HG02763 (cell line): Measurements from ENCODE around the gene SH2D3A.
A peak's percentile ranks its signal among the peaks of the same experiment; 100 is the strongest.
"Not testable (repeated sequence)": the region's sequence is repeated elsewhere in the genome, so short reads cannot be mapped to it uniquely, and the experiment has no call there.

ENCODE experiments used
- ATAC-seq: cut with Tn5 transposase; IDR thresholded peaks from one replicate; pipeline ENCODE4 v1.9.1; 2021; ENCODE audit warnings: mild to moderate bottlenecking, moderate library complexity; ENCODE audit not compliant: unreplicated experiment

SH2D3A gene

DNA sequence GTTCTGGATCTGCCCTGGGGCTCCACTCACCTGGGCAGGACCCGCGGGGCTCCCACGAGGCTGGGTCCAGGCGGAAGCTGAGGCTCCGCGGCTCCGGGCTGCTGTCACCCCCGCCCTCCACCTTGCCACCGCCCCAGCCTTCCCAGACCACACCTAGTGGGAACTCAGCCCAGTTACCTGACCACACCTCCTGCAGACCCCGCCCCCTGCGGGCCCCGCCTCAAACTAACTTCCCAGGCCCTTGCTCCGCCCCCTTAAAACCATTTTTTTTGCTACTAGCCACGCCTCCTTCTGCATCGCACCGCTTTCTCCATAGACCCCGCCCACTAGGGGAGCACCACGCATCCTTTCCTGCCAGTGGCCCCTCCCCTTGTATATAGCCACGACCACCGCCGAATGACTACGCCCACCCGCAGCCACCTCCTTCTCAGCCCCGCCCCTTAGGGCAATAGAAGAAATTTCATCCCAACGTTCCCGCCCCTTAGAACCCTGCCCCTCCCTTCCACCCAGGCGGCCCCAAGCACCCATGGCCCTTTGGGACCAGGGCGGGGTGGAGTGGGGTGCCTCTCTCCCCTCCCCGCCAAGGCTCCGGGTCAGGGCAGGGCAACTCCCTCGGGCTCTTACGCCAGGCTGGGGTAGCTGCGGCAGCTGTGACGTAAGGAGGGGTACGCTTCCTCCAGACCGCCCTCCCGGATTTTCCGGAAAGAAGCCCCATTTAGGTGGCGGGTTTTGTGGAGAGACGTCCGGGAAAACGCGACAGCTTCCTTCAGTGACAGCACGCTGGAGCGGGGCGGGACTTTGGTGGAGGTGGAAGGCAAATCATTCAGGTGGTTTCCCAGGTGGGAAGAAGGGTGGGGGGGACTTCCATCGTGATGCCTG lies at the start of gene SH2D3A:
SH2D3A (minus strand) TSS at position 79 of the 879 bp plus-strand sequence. CDS start 3,687 bp downstream, outside the sequence.
- peak; percentile 72 for ATAC-seq

DNA sequence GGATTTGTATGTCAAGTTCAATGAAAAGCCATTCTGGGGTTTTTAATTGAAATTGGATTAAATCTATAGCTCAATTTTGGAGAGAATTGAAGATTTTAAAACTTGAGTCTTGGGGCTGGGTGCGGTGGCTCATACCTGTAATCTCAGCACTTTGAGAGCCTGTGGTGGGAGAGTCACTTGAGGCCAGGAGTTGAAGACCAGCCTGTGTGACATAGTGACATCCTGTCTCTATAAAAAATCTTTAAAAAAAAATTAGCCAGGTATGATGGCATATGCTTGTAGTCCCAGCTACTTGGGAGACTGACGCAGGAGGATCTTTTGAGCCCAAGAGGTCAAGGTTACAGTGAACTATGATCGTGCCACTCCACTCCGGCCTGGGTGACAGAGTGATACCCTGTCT lies 46.4 kb upstream of the SH2D3A start:
- no peak for ATAC-seq

DNA sequence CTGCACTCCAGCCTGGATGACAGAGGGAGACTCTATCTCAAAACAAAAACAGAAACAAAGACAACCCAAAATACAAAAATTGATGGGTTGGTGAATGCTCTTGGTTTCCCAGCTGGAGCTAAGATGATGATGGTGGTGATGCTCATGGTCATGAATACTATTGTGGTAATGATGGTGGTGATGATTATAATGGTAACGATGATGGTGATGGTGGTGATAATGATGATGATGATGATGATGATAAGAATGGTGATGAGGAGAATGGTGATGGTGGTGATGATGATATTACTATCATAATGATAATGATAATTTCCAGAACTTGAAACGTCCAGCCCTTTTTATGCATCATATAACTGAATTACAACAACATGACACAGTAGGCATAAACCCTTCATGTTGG lies 45.4 kb upstream of the SH2D3A start:
- no peak for ATAC-seq

DNA sequence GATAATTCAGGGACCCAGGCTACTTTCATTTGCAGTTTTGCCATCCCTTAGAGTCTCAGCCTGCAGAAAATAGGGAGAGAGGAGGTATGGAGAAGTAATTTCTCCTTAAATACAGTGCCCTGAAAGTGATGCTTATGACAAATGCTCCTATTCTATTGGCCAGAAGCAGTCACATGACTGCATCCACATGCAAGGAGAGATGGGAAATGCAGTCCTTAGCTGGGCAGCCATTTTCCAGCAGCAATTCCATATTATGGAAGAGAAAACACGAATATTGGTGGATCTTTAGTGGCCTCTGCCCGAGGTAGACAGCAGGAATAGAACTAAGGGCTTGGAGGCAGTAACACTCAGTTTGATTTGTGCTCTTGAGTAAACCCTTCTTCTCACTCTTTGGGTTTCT lies 44.7 kb upstream of the SH2D3A start:
- ATAC-seq: no peak

DNA sequence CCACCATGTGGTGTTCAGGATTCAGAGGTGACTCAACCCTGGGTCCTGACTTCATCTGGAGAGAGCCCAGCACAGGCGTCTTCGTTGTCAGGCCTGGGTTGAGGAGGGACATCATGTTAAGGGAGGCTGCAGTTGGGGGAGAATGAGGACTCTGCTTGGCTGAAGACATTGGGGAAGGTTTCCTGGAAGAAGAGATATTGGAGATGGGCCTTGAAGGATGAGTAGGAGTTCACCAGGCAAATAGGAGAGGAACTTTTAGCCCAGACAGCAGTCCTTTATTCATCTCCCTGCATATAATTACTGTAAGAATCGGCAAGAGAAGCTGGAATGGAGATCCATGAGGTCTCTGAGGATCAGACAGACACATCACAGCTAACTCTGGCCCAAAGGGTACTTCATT lies 44.1 kb upstream of the SH2D3A start:
- no peak for ATAC-seq

DNA sequence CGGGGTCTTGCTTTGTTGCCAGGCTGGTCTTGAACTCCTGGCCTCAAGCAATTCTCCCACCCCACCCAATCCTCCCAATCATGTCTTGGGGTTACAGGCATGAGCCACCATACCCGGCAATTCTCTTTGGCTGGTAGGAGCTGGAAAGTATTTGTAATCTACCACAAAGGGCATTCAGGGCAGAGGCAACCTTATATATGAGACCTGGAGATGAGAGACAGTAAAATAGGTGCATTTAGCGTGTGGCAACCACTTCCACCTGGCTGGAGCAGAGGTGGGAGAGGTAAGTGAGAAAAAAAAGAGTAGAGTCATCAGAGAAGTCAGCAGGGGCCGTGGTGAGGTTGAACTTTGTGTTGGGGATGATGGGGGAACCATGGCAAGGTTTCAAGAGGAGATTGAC lies 42.0 kb upstream of the SH2D3A start:
- ATAC-seq: no peak

DNA sequence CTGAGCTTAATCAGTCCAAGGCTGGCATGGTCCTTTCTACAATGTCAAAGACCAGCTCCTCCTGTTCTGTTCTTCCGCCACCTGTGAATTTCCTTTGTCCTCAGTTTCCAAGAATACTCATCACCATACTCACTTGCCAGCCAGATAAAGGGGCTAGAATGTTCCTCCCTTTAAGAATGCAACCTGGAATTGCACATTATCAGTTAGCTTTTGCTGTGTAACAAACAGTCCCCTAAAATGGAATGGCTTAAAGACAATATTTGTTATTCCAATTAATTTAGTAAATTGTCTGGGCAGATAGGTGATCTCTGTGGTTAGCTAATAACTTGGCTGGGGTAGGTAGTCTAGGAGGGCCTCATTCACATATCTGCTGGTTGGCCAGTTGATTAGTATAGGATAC lies 41.3 kb upstream of the SH2D3A start:
- no peak for ATAC-seq

DNA sequence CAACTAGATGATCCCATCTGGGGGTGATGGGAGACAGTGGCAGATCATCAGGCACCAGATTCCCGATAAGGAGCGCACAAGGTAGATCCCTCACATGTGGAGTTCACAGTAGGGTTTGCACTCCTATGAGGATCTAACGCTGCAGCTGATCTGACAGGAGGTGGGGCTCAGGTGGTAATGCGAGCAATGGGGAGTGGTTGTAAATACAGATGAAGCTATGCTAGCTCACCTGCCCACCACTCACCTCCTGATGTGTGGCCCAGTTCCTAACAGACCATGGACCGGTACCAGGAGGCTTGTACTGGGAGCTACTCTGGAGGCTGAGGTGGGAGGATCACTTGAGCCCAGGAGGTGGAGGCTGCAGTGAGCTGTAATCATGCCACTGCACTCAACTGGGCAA lies 40.1 kb upstream of the SH2D3A start:
- ATAC-seq: no peak

DNA sequence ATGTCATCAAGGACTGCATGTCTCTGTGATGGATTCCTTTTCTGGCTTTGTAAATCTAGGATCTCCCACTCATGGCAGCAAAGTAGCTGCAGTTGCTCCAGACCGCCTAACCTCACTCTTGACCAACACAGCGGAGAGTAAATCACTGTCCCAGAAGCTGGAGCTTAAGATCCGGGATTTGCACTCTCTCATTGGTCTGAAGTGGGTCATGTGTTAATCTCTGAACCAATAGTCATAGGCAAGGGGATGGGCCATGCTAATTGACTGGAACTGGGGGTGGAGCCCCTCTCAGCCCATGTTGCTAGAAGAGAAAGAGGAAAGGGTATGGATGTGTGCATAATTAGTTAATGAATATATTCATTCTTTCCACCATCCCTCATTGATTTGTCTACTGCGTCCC lies 39.3 kb upstream of the SH2D3A start:
- no peak for ATAC-seq

DNA sequence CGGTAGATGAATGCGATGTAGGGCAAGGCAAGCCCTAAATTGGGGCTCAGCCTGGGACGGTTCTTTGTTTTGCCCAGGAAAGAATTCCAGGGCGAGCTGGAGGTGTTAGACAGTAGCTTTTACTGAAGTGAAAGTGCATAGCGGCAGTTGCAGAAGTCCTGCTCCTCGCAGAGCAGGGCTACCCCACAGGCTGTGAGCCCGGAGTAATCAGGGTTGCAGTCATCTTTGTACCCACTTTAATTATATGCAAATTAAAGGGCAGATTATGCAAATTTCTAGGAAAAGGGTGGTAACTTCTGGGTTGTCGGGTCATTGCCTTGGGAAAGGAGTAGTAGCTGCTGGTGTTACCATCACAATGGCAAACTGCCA lies 35.8 kb upstream of the SH2D3A start:
- no peak for ATAC-seq

DNA sequence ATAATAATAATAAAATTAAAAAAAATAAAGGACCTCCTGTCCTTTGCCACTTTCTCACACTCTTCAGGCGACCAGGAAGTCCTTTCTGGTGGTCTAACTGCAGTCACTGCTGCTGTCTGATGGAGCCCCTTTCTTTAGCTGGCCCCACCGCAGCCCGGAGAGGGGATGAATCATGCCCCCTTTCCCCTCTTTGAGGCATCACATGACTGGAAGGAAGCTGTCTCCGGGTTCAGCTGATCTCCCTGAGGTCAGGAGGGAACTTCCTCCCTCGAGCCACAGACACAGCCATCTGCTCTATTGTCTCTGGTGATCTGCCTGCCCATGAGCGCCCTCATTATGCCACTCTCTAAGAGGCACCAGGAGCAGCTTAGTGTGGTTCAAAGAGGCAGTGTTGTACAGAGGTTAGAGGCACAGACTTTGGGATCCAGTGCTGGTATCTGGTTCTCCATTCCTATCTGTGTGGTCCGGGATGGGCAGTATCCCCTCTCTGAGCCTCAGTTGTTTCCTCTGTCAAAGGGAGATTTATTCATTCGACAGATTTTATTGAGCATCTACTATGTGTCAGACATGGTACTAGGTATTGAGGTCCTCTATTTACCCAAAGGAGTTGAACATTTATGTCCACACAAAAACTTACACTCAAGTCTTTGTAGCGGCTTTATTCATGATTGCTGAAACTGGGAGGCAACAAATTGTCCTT lies 35.3 kb upstream of the SH2D3A start:
- peak; percentile 48 for ATAC-seq

DNA sequence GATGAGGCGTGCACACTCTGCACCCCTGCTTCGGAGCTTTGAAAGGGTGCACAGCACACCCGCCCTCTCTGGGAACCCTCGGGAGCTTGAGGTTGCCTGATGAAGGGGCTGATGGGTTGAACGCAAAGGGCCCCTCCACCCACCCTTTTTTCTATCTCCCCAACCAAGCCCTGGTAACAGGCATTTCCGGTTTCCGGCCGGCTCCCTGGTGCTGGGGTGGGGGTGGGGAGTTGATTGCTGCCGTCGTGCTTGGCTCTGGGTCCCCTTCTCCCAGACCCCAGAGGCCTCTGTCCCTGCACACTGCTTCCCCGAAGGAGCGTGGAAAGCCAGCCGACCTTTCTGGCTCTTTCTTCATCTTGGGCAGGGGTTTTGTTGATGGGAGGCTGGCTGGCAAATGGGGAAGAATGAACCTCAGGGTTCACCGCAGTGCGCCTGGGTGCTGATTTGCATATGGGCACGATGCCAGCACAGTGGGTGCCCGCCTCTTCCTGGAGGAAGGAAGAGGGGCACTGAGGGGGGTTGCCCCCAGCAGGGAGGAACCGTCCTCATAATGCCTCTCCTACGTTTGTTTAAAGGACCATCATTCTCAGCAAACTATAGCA lies 34.4 kb upstream of the SH2D3A start:
- ATAC-seq: peak; percentile 50

DNA sequence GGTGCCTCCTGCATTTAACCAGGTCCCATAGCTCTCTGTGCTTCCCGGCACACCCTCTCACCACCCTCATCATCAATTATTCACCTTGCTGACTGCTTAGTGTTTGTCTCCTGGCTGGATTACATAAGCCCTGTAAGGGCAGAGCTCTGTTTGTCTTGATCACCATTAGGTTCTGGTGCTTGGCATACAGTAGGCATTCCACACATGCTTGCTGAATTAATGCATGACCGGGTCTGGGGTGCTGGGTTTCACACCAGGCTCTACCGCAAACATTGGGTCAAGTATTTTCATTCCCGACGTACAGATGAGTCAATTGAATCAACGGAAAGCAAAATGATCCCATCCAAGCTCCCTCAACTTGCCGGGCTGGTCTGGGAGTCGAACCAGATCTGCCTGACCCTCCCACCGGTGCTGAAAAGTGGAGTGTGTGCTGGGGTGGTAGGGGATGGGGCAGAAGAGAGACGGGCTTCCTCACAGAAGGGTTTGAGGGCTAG lies 33.8 kb upstream of the SH2D3A start:
- no peak for ATAC-seq

DNA sequence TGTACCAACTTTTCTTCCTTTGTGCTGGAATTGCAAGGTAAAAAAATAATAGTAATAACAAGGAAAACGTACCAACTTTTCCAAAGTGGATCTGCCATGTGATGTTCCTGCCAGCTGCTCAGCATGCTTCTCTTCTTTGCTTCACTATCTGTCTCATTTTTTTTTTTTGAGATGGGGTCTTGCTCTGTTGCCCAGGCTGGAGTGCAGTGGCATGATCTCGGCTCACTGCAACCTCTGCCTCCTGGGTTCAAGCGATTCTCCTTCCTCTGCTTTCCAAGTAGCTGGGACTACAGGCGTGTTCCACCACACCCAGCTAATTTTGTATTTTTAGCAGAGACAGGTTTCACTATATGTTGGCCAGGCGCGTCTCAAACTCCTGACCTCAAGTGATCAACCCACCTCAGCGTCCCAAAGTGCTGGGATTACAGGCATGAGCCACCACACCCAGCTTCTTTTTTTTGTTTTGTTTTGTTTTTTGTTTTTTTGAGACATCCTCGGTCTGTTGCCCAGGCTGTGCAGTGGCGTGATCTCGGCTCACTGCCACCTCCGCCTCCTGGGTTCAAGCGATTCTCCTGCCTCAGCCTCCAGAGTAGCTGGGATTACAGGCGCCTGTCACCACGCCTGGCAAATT lies 33.0 kb upstream of the SH2D3A start:
- not testable (repeated sequence) for ATAC-seq

DNA sequence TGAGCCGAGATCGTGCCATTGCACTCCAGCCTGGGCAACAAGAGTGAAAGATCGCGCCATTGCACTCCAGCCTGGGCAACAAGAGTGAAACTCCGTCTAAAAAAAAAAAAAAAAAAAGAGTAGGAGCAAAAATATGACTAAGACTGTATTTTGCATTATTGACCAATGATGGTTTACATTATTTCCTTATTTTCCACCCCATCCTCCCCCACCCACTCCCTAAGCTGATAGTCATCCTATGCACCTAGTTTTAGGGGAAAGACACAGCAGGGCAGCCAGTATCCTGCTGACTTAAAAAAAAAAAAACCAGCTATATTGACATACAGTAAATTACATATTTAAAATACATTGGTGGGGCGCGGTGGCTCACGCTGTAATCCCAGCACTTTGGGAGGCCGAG lies 30.4 kb upstream of the SH2D3A start:
- no peak for ATAC-seq

DNA sequence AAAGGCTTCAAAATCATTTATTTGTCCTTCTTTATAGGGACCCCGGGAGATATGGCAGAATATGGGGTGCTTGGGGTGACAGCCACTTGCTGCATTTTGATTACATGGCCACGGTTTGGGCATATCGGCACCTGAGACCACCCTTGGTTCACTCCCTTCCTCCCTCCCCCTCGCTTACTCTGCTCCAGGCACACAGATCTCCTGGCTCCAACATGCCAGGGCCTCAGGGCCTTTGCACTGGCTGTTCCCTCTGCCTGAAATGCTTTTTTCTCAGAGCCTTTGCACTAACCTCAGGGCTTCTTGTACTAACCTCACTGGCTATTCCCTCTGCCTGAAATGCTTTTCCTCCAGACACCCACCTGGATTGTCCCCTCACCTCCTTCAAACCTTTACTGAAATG lies 29.0 kb upstream of the SH2D3A start:
- no peak for ATAC-seq

DNA sequence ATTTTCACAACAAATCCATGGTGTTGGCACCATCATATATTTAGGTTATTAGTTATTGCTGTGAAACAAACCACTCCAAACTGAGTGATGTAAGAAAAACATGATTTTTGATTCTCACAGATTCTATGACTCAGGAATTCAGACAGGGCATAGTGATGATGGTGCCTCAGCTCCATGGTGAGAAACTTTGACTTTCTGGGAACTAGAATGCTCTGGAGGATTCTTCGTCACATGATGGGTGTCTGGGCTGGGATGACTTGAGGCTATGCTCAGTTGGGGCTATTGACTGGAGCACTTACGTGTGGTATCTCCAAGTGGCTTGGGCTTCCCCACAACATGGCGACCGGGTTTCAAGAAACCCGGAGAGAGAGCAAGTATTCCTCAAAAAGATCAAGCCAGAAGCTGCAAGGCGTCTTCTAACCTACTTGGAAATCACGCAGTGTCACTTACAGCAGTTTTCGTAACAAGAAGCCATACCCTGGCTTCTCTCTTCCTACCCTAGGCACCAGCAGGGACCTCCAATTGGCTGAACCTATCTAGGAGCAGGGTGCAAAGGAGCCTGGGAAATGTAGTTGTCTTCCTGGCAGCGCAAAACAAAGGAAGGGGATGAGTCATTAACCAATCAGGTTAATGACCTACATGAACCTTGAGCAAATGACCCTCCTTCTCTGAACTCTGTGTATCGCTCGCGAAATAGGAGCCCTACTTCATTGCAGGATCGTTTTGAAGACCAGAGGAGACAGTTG lies 27.6 kb upstream of the SH2D3A start:
- ATAC-seq: no peak

DNA sequence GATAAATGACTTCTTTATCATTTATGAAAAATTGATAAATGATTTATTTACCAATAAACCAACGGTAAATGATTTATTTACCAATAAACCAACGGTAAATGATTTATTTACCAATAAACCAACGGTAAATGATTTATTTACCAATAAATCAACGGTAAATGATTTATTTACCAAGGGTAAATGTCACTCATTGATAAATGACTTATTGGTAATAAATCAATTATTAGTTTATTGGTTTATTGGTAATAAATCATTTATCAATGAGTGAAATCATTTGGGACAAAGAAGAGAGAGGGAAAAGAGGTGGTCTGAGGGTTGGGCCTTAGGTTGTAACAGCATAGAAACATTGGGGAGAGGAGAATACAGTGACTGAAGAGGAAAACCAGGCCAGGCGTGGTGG lies 26.7 kb upstream of the SH2D3A start:
- no peak for ATAC-seq

DNA sequence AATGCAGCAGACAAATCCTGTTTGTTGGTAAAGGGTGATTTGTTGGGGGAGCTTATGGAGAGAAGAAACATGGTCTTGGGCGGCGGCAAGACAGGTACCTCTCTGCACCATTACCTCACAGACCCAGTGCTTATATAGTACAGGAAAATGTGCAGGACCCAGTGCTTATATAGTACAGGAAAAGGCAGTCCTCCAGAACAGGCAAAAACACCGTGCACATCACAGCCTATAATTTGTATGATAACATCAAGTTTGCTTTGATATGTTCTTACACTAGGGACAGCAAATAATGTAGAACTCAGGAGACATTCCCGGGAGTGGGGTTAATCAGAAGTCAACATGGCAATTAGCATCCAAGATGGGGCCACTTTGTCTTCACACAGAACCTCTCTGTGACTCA lies 26.2 kb upstream of the SH2D3A start:
- ATAC-seq: no peak

DNA sequence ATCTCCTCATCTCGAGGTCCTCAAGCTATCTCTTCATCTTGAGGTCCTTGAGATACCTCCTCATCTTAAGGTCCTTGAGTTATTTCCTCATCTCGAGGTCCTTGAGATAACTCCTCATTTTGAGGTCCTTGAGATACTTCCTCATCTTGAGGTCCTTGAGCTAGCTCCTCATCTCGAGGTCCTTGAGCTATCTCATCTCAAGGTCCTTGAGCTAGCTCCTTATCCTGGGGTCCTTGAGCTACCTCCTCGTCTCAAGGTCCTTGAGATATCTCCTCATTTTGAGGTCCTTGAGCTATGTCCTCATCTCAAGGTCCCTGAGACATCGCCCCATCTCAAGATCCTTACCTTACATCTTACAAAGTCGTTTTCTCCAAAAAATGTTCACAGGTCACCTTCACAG lies 24.0 kb upstream of the SH2D3A start:
- no peak for ATAC-seq
